ENCODE results near the gene OR5C1.

Gene OR5C1

GRCh38 chr9:122788831-122789230, at the start of gene OR5C1:
OR5C1 (plus strand) TSS chr9:122788933; CDS start chr9:122788933, 0 bp downstream.
- H3K36me3 ChIP-seq (ENCODE audit: control insufficient read depth, low read depth, low read length): no peaks in the 10 kb centered on the region
- H3K9me3 ChIP-seq (ENCODE audit: control insufficient read depth, low read depth, low read length): peaks cover 39% of the 10 kb centered on the region
- no peak within 1 kb of the TSS for H3K27ac ChIP-seq (ENCODE audit: low read length)
- no peaks in the 10 kb centered on the region for H3K4me1 ChIP-seq (ENCODE audit: control insufficient read depth, low read depth, low read length)
- H3K4me3 ChIP-seq (ENCODE audit: low read length): no peak within 1 kb of the TSS
- no peaks in the 10 kb centered on the region for H3K27me3 ChIP-seq (ENCODE audit: control insufficient read depth, insufficient read depth, low read length)
- H3K9ac ChIP-seq (ENCODE audit: low read length): no peak within 1 kb of the TSS

DNA sequence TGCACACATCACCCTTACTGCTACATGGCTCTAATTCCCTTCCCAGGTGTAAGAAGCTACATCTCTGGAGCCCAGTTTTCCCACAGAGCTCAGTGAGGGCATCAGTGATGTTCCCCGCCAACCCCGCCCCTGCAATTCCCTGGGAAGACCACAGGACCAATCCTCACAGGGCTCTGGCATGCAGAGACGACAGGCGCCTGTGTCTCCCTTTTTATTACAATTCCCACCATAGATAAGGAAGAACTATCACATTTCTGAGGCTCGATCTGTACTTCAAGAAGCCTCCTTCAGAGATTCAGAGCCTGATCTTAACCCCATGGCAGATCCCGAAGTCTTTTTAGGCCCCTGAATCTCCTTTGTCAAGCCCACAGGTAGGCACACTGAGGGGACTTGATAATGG, 46.7 kb upstream of the OR5C1 start, which contains the start of gene OR1L6:
OR1L6 (plus strand) TSS at position 301 of the 400 bp plus-strand sequence. CDS start 7,545 bp downstream, outside the sequence.
- no peaks in the 10 kb centered on the region for H3K27me3 ChIP-seq (ENCODE audit: control insufficient read depth, insufficient read depth, low read length)
- no peak within 1 kb of the TSS for H3K4me3 ChIP-seq (ENCODE audit: low read length)
- H3K9ac ChIP-seq (ENCODE audit: low read length): no peak within 1 kb of the TSS
- H3K9me3 ChIP-seq (ENCODE audit: control insufficient read depth, low read depth, low read length): peaks cover 75% of the 10 kb centered on the region
- no peaks in the 10 kb centered on the region for H3K4me1 ChIP-seq (ENCODE audit: control insufficient read depth, low read depth, low read length)
- no peak within 1 kb of the TSS for H3K27ac ChIP-seq (ENCODE audit: low read length)
- H3K36me3 ChIP-seq (ENCODE audit: control insufficient read depth, low read depth, low read length): no peaks in the 10 kb centered on the region

- peaks cover 32% of the 10 kb centered on the region for H3K9me3 ChIP-seq (ENCODE audit: control insufficient read depth, low read depth, low read length)
- H3K36me3 ChIP-seq (ENCODE audit: control insufficient read depth, low read depth, low read length): no peaks in the 10 kb centered on the region
Observed at GRCh38 chr9:122754825-122755224, 33.9 kb upstream of the OR5C1 start.

GRCh38 chr9:122767817-122768216, 20.9 kb upstream of the OR5C1 start:
- H3K27ac ChIP-seq (ENCODE audit: low read length): no peak overlapping the region
- H3K9me3 ChIP-seq (ENCODE audit: control insufficient read depth, low read depth, low read length): peaks cover 30% of the 10 kb centered on the region
- no peaks in the 10 kb centered on the region for H3K4me1 ChIP-seq (ENCODE audit: control insufficient read depth, low read depth, low read length)
- no peaks in the 10 kb centered on the region for H3K36me3 ChIP-seq (ENCODE audit: control insufficient read depth, low read depth, low read length)
- no peaks in the 10 kb centered on the region for H3K27me3 ChIP-seq (ENCODE audit: control insufficient read depth, insufficient read depth, low read length)
- no peak overlapping the region for H3K4me3 ChIP-seq (ENCODE audit: low read length)
- H3K9ac ChIP-seq (ENCODE audit: low read length): no peak overlapping the region

More at GRCh38 chr9:122754825-122755224, 33.9 kb upstream of the OR5C1 start:
- Histone ChIP-seq H3K4me1 (ENCODE audit: control insufficient read depth, low read depth, low read length) (no peaks in the 10 kb centered on the region), H3K27ac (ENCODE audit: low read length) (no peak overlapping the region), H3K27me3 (ENCODE audit: control insufficient read depth, insufficient read depth, low read length) (no peaks in the 10 kb centered on the region), H3K4me3 (ENCODE audit: low read length) (no peak overlapping the region), H3K9ac (ENCODE audit: low read length) (no peak overlapping the region)

- no peaks in the 10 kb centered on the region for H3K4me1 ChIP-seq (ENCODE audit: control insufficient read depth, low read depth, low read length)
- no peaks in the 10 kb centered on the region for H3K36me3 ChIP-seq (ENCODE audit: control insufficient read depth, low read depth, low read length)
- no peak overlapping the region for H3K27ac ChIP-seq (ENCODE audit: low read length)
- H3K9ac ChIP-seq (ENCODE audit: low read length): no peak overlapping the region
- H3K9me3 ChIP-seq (ENCODE audit: control insufficient read depth, low read depth, low read length): peaks cover 34% of the 10 kb centered on the region
- no peak overlapping the region for H3K4me3 ChIP-seq (ENCODE audit: low read length)
- no peaks in the 10 kb centered on the region for H3K27me3 ChIP-seq (ENCODE audit: control insufficient read depth, insufficient read depth, low read length)
Observed at GRCh38 chr9:122777052-122777451, 11.7 kb upstream of the OR5C1 start.

GRCh38 chr9:122777935-122778627, 10.7 kb upstream of the OR5C1 start:
- no peak overlapping the region for H3K27ac ChIP-seq (ENCODE audit: low read length)
- H3K9ac ChIP-seq (ENCODE audit: low read length): no peak overlapping the region
- no peaks in the 10 kb centered on the region for H3K4me1 ChIP-seq (ENCODE audit: control insufficient read depth, low read depth, low read length)
- H3K4me3 ChIP-seq (ENCODE audit: low read length): no peak overlapping the region
- H3K9me3 ChIP-seq (ENCODE audit: control insufficient read depth, low read depth, low read length): peaks cover 29% of the 10 kb centered on the region
- H3K36me3 ChIP-seq (ENCODE audit: control insufficient read depth, low read depth, low read length): no peaks in the 10 kb centered on the region
- no peaks in the 10 kb centered on the region for H3K27me3 ChIP-seq (ENCODE audit: control insufficient read depth, insufficient read depth, low read length)

DNA sequence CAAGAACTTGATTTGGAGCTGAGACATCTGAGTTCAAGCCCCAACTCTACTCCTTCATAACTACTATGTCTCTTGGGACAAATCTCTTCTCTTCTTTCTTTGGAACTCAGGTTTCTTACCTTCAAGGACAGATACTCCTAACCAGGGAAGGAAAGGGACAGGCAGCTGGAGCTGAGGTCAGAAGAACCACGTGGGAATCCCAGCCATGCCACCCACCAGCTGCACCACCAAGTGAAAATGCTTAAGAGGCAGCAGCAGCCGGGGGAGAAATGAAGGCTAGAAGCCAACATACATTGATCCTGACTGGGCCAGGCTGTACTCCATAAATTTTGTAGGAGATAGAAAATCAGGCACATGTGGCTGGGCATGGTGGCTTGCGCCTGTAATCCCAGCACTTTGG, 9.6 kb upstream of the OR5C1 start:
- no peak overlapping the region for H3K4me3 ChIP-seq (ENCODE audit: low read length)
- H3K36me3 ChIP-seq (ENCODE audit: control insufficient read depth, low read depth, low read length): no peaks in the 10 kb centered on the region
- H3K27me3 ChIP-seq (ENCODE audit: control insufficient read depth, insufficient read depth, low read length): no peaks in the 10 kb centered on the region
- no peak overlapping the region for H3K27ac ChIP-seq (ENCODE audit: low read length)
- peaks cover 24% of the 10 kb centered on the region for H3K9me3 ChIP-seq (ENCODE audit: control insufficient read depth, low read depth, low read length)
- no peak overlapping the region for H3K9ac ChIP-seq (ENCODE audit: low read length)
- H3K4me1 ChIP-seq (ENCODE audit: control insufficient read depth, low read depth, low read length): no peaks in the 10 kb centered on the region

- Histone ChIP-seq H3K9me3 (ENCODE audit: control insufficient read depth, low read depth, low read length) (peaks cover 24% of the 10 kb centered on the region), H3K36me3 (ENCODE audit: control insufficient read depth, low read depth, low read length) (no peaks in the 10 kb centered on the region), H3K4me1 (ENCODE audit: control insufficient read depth, low read depth, low read length) (no peaks in the 10 kb centered on the region), H3K27ac (ENCODE audit: low read length) (no peak overlapping the region), H3K4me3 (ENCODE audit: low read length) (no peak overlapping the region), H3K9ac (ENCODE audit: low read length) (no peak overlapping the region), H3K27me3 (ENCODE audit: control insufficient read depth, insufficient read depth, low read length) (no peaks in the 10 kb centered on the region)
Observed at GRCh38 chr9:122780026-122780425, 8.7 kb upstream of the OR5C1 start.

- no peaks in the 10 kb centered on the region for H3K4me1 ChIP-seq (ENCODE audit: control insufficient read depth, low read depth, low read length)
- no peak overlapping the region for H3K4me3 ChIP-seq (ENCODE audit: low read length)
- no peaks in the 10 kb centered on the region for H3K27me3 ChIP-seq (ENCODE audit: control insufficient read depth, insufficient read depth, low read length)
- no peak overlapping the region for H3K9ac ChIP-seq (ENCODE audit: low read length)
- H3K36me3 ChIP-seq (ENCODE audit: control insufficient read depth, low read depth, low read length): no peaks in the 10 kb centered on the region
- no peak overlapping the region for H3K27ac ChIP-seq (ENCODE audit: low read length)
- H3K9me3 ChIP-seq (ENCODE audit: control insufficient read depth, low read depth, low read length): peaks cover 26% of the 10 kb centered on the region
Observed at GRCh38 chr9:122781671-122782070, 7.1 kb upstream of the OR5C1 start.

- no peaks in the 10 kb centered on the region for H3K27me3 ChIP-seq (ENCODE audit: control insufficient read depth, insufficient read depth, low read length)
- H3K27ac ChIP-seq (ENCODE audit: low read length): no peak overlapping the region
- no peak overlapping the region for H3K9ac ChIP-seq (ENCODE audit: low read length)
- peaks cover 33% of the 10 kb centered on the region for H3K9me3 ChIP-seq (ENCODE audit: control insufficient read depth, low read depth, low read length)
- no peaks in the 10 kb centered on the region for H3K36me3 ChIP-seq (ENCODE audit: control insufficient read depth, low read depth, low read length)
- H3K4me1 ChIP-seq (ENCODE audit: control insufficient read depth, low read depth, low read length): no peaks in the 10 kb centered on the region
- H3K4me3 ChIP-seq (ENCODE audit: low read length): no peak overlapping the region
Observed at GRCh38 chr9:122785269-122785668, 3.5 kb upstream of the OR5C1 start.

DNA sequence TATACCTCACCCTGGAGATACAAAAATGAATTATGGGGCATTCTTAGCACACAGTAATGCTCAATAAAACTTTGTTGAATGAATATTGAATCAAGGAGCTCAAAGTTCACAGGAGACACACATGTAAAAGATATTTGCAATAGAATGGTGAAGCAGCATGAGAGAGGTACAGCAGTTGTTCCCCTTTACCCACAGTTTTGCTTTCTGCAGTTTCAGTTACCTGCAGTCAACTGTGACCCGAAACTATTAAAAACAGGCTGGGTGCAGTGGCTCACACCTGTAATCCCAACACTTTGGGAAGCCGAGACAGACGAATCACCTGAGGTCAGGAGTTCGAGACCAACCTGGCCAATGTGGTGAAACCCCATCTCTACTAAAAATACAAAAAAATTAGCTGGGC, 2.4 kb upstream of the OR5C1 start:
- no peaks in the 10 kb centered on the region for H3K27me3 ChIP-seq (ENCODE audit: control insufficient read depth, insufficient read depth, low read length)
- peaks cover 38% of the 10 kb centered on the region for H3K9me3 ChIP-seq (ENCODE audit: control insufficient read depth, low read depth, low read length)
- H3K9ac ChIP-seq (ENCODE audit: low read length): no peak overlapping the region
- H3K27ac ChIP-seq (ENCODE audit: low read length): no peak overlapping the region
- no peak overlapping the region for H3K4me3 ChIP-seq (ENCODE audit: low read length)
- H3K36me3 ChIP-seq (ENCODE audit: control insufficient read depth, low read depth, low read length): no peaks in the 10 kb centered on the region
- H3K4me1 ChIP-seq (ENCODE audit: control insufficient read depth, low read depth, low read length): no peaks in the 10 kb centered on the region

Measured in iPS-18a (cell line).